ENCODE data around the gene MCC.

MCC gene

GRCh38 chr5:113062869-113063508 is 425.3 kb downstream of the MCC start:
- no peak for FAIRE-seq

- FAIRE-seq: no peak
Measured at GRCh38 chr5:113061846-113062780, 426.1 kb downstream of the MCC start.

DNA sequence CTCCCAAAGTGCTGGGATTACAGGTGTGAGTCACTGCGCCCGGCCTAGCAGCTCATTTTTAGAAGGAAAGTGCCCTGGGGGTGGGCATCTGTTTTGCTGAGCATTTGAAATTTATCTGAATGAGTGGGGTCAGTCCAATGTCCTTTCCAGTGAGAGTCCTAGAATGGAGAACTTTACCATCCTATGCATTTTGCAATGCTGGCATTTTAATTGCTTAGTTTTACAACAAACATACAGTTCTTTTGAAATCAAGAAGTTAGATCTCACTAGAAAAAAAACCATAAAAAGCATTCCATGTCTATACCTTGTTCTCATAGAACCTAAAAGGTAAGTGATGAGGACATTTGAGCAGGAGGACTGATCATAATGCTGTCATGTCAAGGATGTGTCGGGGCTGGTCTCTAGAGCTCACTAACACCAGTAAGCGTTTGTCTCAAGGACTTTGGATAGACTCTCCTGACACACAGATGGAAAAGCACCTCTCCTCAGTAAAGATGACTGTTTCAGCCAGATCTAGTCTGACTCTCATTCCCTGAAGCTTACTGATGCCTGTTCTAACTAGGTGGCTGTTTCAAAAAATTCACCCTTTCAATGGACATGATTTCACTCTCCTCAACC is 427.7 kb downstream of the MCC start:
- FAIRE-seq: no peak

GRCh38 chr5:113059232-113060040 is 428.8 kb downstream of the MCC start:
- no peak for FAIRE-seq

GRCh38 chr5:113058706-113059226 is 429.5 kb downstream of the MCC start:
- FAIRE-seq: no peak

DNA sequence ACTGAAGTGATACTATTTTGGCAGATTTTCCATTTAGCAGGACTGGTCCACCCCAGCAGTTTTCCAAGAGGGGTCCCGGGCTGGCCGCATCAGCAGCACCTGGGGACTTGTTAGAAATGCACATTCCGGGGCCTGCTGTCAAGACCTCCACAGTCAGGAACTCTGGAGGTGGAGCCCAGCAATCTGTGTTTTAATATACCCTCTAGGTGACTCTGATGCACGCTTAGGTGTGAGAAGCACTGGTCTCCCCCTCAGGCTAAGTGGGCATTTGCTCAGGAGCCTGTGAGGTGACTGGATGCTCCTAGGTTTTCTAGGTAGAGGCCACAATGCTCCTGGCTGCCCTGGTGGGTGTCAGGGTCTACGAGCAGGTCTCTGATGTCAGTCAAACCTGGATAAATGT is 430.0 kb downstream of the MCC start:
- FAIRE-seq: no peak

DNA sequence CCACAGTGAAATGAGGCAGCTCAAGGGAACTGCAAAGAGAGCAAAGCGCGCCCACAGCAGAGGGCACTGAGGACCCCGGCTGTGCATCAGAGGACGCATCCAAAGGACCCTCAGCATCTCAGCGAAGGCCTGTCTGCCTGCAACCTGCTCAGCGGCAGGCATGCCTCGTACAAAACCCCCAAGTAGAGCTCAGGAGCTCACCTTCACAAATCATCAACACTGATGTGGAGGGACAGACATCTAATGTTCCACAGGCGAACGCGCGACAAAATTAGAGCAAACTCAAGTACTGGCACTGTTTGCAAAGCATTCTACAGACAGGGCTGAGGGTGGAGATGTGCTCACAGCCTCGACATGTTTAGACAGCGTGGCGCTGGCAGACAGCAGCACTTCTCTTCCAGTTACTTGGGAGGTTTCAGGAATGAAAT is 430.7 kb downstream of the MCC start:
- FAIRE-seq: no peak

- no peak for FAIRE-seq
Measured at GRCh38 chr5:113056988-113057387, 431.3 kb downstream of the MCC start.

DNA sequence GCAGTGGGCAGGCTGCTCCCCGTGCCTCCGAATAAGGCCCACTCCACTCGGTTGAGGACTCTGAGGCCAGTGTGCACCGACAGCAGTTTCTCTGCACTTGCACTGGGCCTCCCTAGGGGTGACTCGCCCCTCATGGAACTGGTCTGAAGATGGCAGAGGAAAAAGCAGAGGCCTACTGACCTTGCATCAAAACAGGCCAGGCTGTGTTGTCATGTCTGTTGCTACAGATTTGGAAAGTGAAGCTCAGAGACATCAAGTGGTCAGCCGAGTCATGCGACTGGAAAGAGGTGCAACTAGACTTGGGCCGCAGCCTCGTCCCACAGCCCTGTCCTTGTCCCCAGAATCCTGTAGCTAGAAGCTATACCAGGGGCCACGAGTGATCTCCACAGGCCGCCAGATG is 433.4 kb downstream of the MCC start:
- FAIRE-seq: no peak

DNA sequence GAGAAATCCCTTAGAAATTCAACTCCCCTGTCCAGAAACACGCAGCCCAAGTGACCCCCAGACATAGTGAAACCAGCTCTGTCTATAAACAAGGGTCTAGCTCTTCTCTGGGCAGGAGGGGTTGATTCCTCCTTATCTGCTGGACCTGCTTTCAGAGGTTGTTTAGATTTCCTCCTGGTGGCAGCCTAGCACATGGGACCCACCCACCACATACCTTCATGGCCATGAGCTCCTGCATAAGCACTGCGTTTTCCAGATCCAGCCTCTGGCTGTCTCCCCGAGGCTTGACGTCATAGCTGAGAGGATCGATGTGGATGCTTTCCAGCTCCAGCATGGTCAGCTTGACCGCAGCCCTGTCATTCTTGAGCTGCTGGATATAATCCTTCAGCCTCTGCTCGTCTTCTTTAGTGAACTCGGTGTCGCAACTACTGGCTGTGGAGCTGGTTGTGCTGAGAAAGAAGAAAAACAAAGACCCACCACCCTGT is 434.7 kb downstream of the MCC start:
- no peak for FAIRE-seq

DNA sequence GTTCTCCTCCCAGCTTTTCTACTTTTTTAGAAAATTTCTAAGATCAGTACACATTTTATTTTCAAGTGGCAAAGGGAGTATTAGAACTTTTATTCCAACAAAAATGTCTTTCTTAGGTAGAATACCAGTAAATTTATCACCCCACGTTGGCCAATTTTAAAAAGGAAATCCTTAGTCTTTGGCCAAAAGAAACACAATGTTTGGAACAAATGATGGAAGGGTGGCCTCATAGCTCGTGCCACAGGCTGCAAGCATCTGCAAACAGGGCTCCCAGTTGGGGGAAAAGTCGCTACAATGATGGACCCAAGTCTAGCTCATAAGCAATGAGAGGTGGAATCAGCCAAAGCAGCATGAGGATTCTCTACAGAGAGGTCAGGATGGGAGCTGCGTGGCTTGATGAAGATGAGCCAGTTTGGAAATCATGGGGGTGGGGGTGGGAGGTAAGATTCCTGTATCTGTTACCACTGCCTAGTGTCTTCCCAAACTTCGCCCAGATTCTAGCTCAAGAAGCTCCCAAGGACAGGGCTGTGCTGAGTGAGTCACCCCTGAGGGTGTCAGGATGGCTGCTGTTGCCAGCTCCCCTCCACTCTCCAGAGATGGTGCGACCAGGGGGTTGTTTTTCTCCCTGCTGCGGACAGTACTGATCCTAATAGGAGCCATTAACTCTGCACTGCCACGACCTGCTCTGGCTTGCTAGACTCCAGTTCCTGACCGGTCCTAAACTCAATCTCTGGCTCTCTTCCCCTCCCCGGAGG is 436.0 kb downstream of the MCC start:
- no peak for FAIRE-seq

GRCh38 chr5:113050721-113051382 is 437.4 kb downstream of the MCC start:
- no peak for FAIRE-seq

GRCh38 chr5:113048931-113049330 is 439.3 kb downstream of the MCC start:
- FAIRE-seq: no peak

DNA sequence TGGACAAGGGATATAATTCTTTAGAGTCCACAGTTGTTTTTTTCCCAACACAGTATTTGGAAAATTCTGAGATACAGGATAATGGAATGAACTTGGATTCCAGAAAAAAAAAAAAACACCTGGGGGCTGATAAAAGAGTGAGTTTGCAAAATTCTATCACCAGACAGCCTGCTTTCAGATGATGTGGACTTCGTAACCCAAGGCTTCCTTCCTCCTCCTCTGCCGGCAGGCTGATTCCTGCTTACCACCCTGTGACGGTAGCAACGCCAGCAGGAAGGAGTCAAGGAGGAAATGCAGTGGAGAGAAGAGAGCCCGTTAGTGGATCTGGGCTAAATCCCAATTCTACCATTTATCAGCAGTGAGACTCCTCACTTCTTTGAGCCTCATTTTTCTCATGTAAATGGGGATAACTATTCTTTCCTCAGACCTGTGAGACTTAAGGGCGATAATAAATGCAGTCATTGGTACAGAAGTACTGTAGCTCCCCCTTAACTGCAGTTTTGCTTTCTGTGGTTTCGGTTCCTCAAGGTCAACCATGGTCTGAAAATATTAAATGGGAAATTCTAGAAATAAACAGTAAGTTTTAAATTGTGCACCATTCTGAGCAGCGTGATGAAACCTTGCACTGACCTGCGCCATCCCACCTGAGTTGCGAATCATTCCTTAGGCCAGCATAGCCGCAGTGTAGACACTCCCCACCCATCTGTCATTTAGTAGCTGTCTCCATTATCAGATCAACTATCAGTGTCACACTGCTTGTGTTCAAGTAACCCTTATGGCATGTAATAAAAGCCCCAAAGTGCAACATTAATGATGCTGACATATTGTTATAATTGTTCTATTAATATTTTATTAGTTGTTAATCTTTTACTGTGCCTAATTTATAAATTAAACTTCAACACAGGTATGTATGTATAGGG is 440.3 kb downstream of the MCC start:
- no peak for FAIRE-seq

DNA sequence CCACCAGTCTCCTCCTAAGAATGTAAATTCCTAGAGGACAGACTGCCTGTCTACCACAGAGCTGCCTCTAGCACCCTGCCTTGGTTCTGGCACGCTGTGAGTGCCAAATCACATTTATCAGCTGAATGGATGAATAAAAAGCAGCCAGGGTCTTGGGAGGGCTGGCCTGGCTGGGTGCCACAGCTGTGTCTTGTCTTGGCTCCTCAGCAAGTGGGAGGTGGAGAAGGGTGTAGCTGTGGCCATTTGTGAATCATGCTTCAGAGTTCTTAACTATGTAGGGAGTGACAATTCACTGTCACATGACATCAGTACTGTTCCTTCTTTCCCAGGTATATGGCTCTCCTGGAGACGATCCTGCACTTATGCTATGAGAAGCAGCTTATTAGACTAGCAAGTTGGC is 441.0 kb downstream of the MCC start:
- FAIRE-seq: no peak

- FAIRE-seq: no peak
Measured at GRCh38 chr5:113044776-113045465, 443.3 kb downstream of the MCC start.

DNA sequence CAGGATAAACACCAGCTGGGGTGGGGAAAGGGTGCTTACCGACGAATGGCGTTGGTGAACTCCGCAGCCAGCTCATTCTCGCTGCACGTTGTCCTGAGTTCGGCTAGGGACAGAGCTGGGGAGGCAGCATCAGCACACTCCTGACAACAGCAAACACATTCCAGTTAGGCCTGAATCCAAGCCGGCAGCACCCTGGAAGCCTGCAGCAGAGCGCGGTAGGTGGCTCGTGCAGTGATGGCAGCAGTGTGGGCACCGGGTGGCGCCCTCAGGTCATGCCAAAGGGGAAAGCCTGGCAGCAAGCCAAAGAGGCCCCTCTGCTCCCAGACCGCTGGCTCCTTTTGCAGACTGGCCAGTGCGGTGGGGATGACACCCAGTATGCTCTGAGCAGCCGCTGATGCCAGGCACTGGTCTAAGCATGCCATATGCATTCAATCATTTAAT is 444.7 kb downstream of the MCC start:
- no peak for FAIRE-seq

DNA sequence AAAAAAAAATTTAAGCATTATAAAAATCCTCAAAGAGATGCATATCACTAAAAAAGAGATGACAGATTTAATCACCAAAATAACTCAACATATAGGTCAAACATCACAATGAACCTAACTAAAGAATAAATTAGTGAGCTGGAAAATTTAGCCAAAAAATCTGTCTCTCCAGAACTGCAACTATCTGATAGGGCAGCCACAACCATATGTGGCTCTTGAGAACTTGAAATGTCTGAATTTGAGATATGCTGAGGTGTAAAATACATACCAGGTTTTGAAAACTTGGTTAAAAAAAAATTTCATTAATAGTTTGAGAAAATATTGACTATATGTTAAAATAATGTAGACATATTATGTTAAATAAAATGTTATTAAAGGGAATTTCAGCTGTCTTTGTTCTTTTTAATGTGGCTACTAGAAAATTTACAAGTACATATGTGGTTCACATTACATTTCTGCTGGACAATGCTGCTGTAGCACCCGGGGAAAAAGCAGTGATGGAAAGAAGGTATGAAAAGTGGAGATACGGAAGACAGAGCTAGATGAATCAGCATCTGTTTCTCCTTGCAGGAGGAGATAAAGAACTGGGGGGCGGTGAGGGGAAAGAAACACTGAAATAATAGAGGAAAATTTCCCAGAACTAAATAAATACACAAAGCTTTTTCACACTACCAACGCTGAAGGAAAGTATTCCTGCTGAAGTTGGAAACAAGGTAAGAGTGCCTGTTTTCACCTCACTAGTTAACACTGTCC is 445.6 kb downstream of the MCC start:
- no peak for FAIRE-seq

Data from A204.1 (cell line).